HG02642 (cell line): ENCODE measurements around the gene VASP.

ENCODE experiments used
- ATAC-seq: cut with Tn5 transposase; IDR thresholded peaks from one replicate; pipeline ENCODE4 v1.9.1; 2021; ENCODE audit warnings: mild to moderate bottlenecking; ENCODE audit not compliant: unreplicated experiment, poor library complexity

VASP gene

DNA sequence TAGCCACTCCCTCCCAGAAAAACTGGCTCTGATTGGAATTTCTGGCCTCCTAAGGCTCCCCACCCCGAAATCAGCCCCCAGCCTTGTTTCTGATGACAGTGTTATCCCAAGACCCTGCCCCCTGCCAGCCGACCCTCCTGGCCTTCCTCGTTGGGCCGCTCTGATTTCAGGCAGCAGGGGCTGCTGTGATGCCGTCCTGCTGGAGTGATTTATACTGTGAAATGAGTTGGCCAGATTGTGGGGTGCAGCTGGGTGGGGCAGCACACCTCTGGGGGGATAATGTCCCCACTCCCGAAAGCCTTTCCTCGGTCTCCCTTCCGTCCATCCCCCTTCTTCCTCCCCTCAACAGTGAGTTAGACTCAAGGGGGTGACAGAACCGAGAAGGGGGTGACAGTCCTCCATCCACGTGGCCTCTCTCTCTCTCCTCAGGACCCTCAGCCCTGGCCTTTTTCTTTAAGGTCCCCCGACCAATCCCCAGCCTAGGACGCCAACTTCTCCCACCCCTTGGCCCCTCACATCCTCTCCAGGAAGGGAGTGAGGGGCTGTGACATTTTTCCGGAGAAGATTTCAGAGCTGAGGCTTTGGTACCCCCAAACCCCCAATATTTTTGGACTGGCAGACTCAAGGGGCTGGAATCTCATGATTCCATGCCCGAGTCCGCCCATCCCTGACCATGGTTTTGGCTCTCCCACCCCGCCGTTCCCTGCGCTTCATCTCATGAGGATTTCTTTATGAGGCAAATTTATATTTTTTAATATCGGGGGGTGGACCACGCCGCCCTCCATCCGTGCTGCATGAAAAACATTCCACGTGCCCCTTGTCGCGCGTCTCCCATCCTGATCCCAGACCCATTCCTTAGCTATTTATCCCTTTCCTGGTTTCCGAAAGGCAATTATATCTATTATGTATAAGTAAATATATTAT, 33.3 kb upstream of the VASP start:
- ATAC-seq: no peak

GRCh38 chr19:45474606-45475521, 32.4 kb upstream of the VASP start:
- ATAC-seq: no peak

- ATAC-seq: no peak
These were observed 31.6 kb upstream of the VASP start for GRCh38 chr19:45475537-45476291.

- ATAC-seq: no peak
These were observed 31.0 kb upstream of the VASP start for GRCh38 chr19:45476304-45476703.

GRCh38 chr19:45477186-45477585, 30.1 kb upstream of the VASP start:
- no peak for ATAC-seq

- ATAC-seq: no peak
These were observed 29.4 kb upstream of the VASP start for GRCh38 chr19:45477713-45478453.

DNA sequence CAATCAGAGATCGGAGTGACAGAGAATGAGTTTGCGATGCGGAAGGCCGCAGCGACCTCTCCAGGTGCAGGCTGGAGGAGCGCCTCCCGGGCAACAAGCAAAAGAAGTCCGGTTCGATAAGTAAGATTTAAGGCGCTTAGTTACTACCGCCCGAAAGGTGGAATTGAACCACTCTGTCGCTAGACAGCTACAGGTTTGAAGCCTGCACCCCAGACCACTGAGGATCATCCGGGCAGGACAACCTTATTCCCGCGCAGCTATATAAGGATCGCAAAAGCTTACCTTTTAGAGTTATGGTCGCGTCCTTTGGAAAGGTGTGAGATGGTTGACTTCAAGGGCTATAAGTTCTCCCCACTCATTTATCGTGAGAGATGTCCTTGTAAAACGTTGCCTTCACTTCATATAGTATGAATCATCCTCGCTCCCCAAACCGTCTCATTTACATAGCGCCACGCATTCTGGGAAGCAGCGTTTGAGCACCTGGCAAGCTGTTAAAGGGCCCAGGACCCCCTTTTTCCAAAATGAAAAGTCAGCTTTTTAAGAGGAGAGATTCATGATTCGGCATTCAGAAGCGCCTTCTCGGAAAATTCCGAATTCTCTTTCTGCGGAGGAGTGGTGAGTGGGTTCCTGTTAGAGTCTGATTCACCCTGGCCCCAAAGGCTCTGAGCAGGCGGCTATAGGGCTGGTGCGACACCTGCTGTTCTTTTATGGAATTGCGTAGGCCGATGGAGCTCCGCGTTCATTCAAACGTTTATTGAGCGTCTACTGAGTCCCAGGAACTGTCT, 28.6 kb upstream of the VASP start:
- ATAC-seq: peak; percentile 81

GRCh38 chr19:45483033-45483432, 24.2 kb upstream of the VASP start:
- ATAC-seq: no peak

DNA sequence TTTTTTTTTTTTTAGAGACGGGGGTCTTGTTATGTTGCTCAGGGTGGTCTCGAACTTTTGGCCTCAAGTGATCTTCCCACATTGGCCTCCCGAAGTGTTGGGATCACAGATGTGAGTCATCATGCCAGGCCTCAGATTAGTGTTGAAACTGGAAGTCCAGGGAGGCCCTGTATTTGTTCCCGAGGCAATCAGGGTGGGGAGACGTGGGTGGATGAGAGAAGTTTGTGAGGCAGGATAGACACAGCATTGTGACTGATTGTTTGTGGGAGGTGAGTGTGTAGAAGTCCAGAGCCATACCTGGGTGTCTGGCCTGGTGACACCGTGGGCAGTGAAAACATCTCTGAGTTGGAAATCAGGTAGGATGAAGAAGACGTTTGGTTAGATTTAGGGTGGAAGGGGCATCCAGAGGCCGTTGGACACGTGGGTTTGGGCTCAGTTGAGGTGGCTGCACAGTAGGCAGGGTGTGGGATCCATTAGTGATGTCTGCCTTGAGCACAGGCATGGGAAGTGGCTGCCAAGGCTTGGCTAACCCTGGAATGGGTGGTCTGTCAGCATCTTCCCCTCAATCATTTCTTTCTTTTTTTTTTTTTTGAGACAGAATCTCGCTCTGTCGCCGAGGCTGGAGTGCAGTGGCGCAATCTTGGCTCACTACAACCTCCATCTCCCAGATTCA, 22.9 kb upstream of the VASP start:
- no peak for ATAC-seq

GRCh38 chr19:45485305-45486077, 21.8 kb upstream of the VASP start:
- peak; percentile 91 for ATAC-seq

- no peak for ATAC-seq
These were observed 18.6 kb upstream of the VASP start for GRCh38 chr19:45488708-45489107.

DNA sequence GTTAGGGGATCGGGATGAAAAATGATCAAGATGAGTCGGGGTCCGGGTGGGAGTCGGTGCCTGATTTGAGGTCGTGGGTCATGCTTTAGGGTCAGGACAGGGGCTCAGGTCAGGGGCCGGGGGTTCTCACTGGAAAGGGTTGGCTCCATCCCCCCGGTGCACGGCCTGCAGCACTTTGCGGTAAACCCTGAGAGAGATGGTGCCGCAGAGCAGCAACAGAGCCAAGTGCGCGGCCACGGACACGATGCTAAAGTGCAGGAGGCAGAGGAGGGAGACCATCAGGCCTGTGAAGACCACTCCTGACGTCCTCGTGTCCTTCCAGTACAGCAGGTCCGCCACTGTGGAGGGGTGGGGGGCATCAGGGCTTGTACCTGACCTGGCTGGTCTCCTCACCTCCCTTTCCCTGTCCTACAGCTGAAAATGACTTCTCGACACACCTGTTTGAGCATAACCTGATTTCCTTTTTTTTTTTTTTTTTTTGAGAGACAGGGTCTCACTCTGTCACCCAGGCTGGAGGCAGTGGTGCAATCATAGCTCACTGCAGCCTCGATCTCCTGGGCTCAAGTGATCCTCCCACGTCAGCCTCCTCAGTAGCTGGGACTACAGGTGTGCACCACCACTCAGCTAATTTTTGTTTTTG, 17.9 kb upstream of the VASP start:
- ATAC-seq: no peak

DNA sequence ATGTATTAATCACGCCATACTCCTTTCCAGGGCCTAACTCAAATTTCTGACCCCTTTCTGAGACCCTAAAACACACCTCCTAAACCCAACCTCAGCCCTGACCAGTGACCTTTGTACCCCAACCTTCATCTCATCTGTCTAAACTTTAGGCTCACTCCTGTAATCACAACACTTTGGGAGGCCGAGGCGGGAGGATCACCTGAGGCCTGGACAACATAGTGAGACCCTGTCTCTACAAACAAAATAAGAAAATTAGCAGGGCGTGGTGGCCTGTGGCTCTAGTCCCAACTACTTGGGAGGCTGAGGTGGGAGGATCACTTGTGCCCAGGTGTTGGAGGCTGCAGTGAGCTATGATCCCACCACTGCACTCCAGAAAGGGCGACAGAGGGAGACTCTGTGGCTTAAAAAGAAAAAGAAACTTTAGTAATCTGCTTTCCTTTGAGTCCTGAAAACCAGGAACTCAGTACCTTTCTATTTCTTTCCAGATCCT, 15.1 kb upstream of the VASP start:
- no peak for ATAC-seq

DNA sequence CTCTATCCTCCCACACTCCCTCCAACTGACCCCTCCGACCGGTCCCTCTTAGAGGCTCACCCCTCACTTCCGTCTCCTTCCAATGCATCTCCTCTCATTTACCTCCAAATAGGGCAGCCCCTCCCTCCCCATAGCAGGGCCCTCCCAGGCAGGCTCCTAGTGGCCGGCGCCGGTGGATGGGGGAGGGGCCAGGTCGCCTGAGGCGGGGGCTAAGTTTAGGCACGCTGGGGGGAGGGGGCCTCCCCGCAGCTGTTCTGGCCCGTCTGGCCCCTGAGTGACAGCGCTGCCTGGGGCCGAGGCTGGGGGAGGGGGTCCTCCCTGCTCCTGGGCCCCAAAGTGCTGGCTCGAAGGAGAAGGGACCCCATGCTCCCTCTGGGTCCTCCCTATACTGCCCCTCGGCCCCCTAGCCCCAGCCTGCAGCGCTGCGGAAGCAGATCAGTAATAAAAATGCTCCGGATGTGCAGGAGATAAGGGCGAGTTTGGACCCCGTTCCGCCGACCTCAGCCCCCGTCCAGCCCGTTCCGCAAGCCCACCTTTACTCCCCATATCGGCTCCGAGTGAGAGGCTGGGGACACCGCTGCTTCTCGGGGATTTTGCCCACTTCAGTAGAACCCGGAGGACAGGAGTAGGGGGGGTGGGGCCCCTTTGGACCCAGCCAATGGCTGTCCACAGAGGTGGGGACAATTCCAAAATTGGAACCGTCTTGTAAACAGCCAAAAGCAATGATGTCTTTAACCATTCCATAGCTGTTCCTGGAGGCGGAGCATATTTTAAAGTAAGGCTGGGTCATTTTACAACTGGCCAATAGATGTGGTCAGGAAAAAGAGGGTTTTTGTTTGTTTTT, 14.4 kb upstream of the VASP start:
- ATAC-seq: no peak

DNA sequence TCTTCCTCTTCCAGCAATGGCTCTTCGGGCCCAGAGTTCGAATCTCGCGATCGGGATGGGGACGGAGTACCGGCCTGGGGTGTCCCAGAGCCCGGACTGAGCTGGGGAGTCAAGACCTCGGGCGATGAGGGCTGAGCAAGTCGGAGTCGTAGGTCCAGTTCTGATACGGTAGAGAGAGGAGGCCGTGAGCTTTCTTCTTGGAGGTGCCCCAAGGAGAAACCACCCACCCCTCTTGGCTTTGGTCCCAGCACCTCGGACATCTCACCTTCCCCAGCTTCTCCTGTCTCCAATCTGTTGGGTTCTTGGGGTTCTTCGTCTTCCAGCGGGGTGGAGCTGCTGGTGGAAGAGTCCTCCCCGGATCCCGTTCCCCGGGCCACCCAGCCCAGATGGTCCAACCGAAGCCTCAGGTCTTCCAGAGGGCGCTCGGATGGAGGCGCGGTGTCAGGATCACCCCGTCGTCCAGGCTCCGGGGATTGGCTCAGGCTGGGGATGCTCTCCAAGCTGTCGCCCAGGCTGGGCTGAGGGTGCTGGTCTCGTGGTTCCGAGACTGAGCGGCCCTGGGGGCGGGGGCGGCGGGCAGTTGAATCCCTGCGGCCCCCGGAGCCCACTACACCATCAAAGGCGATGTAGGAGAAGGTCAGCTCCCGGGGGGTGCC, 12.9 kb upstream of the VASP start:
- no peak for ATAC-seq

- no peak for ATAC-seq
These were observed 12.1 kb upstream of the VASP start for GRCh38 chr19:45495178-45495577.
